ENCODE results near the gene FRMD4A.

FRMD4A gene

GRCh38 chr10:13644866-13645265, 685.9 kb downstream of the FRMD4A start:
- peaks cover 14% of the 10 kb centered on the region for H3K36me3 Mint-ChIP-seq (ENCODE audit: insufficient read depth)
- DNase-seq = no peak
- H3K27ac Mint-ChIP-seq = no peak overlapping the region
- H3K4me1 Mint-ChIP-seq (ENCODE audit: low read depth in 2 of 2) = peaks cover 0 to 8% of the 10 kb centered on the region in 2 donors
- H3K4me3 Mint-ChIP-seq = no peak overlapping the region
- no peak for ATAC-seq (replicated peaks)
- no peaks in the 10 kb centered on the region for H3K27me3 Mint-ChIP-seq
- H3K9me3 Mint-ChIP-seq = peaks cover 17 to 27% of the 10 kb centered on the region in 2 donors

DNA sequence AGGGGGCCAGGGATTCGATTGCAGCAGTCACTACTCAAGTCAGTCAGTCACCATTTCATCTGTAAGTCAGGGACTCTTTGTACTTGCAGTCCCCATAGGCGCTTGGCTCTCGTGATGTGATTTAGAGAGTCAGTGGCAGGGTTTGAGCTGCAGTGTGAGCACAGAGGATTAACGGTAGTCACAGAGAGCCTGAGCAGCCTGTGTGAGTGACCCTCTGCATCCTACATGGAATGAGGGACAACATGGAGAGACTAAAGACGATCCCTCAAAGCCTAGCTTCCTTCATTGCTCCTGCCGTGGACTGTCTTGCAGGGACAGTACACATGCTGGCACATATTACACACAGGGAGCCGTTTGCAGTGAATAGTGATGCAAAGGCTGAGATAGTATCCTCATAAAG, 687.7 kb downstream of the FRMD4A start:
- no peak overlapping the region for H3K4me3 Mint-ChIP-seq
- DNase-seq = no peak
- H3K9me3 Mint-ChIP-seq = peaks cover 17 to 27% of the 10 kb centered on the region in 2 donors
- H3K36me3 Mint-ChIP-seq (ENCODE audit: insufficient read depth) = peaks cover 18% of the 10 kb centered on the region
- peaks cover 0 to 3% of the 10 kb centered on the region in 2 donors for H3K4me1 Mint-ChIP-seq (ENCODE audit: low read depth in 2 of 2)
- no peak overlapping the region for H3K27ac Mint-ChIP-seq
- no peak for ATAC-seq (replicated peaks)
- H3K27me3 Mint-ChIP-seq = no peaks in the 10 kb centered on the region

GRCh38 chr10:13642293-13642692, 688.4 kb downstream of the FRMD4A start:
- no peak for DNase-seq
- Mint-ChIP-seq H3K27ac (no peak overlapping the region), H3K9me3 (peaks cover 17 to 27% of the 10 kb centered on the region in 2 donors), H3K4me3 (no peak overlapping the region), H3K27me3 (no peaks in the 10 kb centered on the region), H3K4me1 (ENCODE audit: low read depth in 2 of 2) (peaks cover 0 to 1% of the 10 kb centered on the region in 2 donors), H3K36me3 (ENCODE audit: insufficient read depth) (peaks cover 18% of the 10 kb centered on the region)
- no peak for ATAC-seq (replicated peaks)

- no peak overlapping the region for H3K27ac Mint-ChIP-seq
- ATAC-seq (replicated peaks) (no peak), DNase-seq (no peak)
- no peak overlapping the region for H3K4me3 Mint-ChIP-seq
- H3K27me3 Mint-ChIP-seq = no peaks in the 10 kb centered on the region
- peaks cover 17 to 27% of the 10 kb centered on the region in 2 donors for H3K9me3 Mint-ChIP-seq
- H3K4me1 Mint-ChIP-seq (ENCODE audit: low read depth in 2 of 2) = peaks cover 0 to 1% of the 10 kb centered on the region in 2 donors
- H3K36me3 Mint-ChIP-seq (ENCODE audit: insufficient read depth) = peaks cover 19% of the 10 kb centered on the region
Measured at GRCh38 chr10:13637894-13638293, 692.8 kb downstream of the FRMD4A start.

GRCh38 chr10:13637303-13637856, 693.3 kb downstream of the FRMD4A start:
- H3K4me1 Mint-ChIP-seq (ENCODE audit: low read depth in 2 of 2) = peaks cover 0 to under 1% of the 10 kb centered on the region in 2 donors
- H3K9me3 Mint-ChIP-seq = peaks cover 16 to 22% of the 10 kb centered on the region in 2 donors
- H3K27me3 Mint-ChIP-seq = no peaks in the 10 kb centered on the region
- DNase-seq (no peak), ATAC-seq (replicated peaks) (no peak)
- H3K36me3 Mint-ChIP-seq (ENCODE audit: insufficient read depth) = peaks cover 23% of the 10 kb centered on the region
- H3K27ac Mint-ChIP-seq = no peak overlapping the region
- no peak overlapping the region for H3K4me3 Mint-ChIP-seq

GRCh38 chr10:13636776-13637175, 693.9 kb downstream of the FRMD4A start:
- Mint-ChIP-seq H3K4me3 (no peak overlapping the region), H3K9me3 (peaks cover 11 to 16% of the 10 kb centered on the region in 2 donors), H3K27me3 (no peaks in the 10 kb centered on the region), H3K4me1 (ENCODE audit: low read depth in 2 of 2) (no peaks in the 10 kb centered on the region), H3K36me3 (ENCODE audit: insufficient read depth) (peaks cover 27% of the 10 kb centered on the region), H3K27ac (no peak overlapping the region)
- DNase-seq = no peak
- ATAC-seq (replicated peaks) = no peak

DNA sequence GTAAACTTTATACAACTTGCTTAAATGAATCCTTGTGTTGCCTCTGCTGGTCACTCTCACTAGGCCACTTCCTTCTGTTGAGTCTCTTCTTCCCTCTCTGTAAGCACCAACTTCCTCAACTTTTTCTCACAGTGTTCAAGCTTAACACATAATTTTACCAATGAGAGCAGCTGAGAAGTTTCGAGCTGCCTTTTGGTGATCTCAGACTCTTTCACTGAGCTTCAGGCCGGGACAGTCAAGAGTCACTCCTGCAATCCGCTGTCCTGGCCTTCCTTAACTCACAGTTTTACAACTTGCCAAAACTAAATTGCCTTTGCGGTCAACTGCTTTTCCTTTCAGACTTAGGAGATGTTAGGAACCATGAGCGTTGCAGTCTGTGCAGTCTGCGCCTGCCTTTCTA, 696.5 kb downstream of the FRMD4A start:
- Mint-ChIP-seq H3K36me3 (ENCODE audit: insufficient read depth) (peaks cover 29% of the 10 kb centered on the region), H3K4me1 (ENCODE audit: low read depth in 2 of 2) (peaks cover 0 to 3% of the 10 kb centered on the region in 2 donors), H3K4me3 (no peak overlapping the region), H3K27me3 (no peaks in the 10 kb centered on the region), H3K27ac (no peak overlapping the region), H3K9me3 (no peaks in the 10 kb centered on the region)
- DNase-seq (no peak), ATAC-seq (replicated peaks) (no peak)

- no peak for ATAC-seq (replicated peaks)
- Mint-ChIP-seq H3K27ac (no peak overlapping the region), H3K4me3 (no peak overlapping the region), H3K27me3 (no peaks in the 10 kb centered on the region), H3K4me1 (ENCODE audit: low read depth in 2 of 2) (peaks cover 0 to 3% of the 10 kb centered on the region in 2 donors), H3K36me3 (ENCODE audit: insufficient read depth) (peaks cover 29% of the 10 kb centered on the region), H3K9me3 (no peaks in the 10 kb centered on the region)
- DNase-seq = no peak
Measured at GRCh38 chr10:13633689-13634088, 697.0 kb downstream of the FRMD4A start.

DNA sequence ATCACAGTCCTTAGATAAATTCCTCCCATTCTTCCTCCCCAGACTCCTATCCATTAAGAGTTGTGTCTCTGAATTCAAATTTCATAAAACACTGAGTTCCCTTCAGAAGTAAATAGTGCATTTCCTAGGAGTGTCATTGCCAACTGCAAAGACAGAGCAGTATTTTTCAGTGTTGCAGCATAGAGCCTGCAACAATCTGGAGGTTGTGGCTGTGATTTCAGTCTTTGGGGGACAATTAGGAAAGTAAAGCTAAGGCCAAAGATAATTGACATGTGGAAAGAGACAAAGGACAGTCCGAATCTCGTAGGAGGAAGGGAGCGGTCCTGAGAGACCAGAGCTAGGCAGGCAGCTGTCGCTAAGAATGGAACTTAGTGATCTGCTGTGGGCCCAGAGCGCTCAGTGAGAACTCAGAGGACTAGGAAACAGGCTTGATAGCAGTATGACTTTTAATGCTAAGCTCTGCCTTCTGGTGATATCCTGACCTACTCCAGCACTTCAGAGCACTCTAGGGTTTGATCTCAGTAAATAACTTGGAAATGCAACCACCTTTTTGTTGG, 697.8 kb downstream of the FRMD4A start:
- DNase-seq (no peak), ATAC-seq (replicated peaks) (no peak)
- Mint-ChIP-seq H3K27me3 (no peaks in the 10 kb centered on the region), H3K4me3 (no peak overlapping the region), H3K27ac (no peak overlapping the region), H3K9me3 (no peaks in the 10 kb centered on the region), H3K4me1 (ENCODE audit: low read depth in 2 of 2) (peaks cover 0 to 3% of the 10 kb centered on the region in 2 donors), H3K36me3 (ENCODE audit: insufficient read depth) (peaks cover 24% of the 10 kb centered on the region)

GRCh38 chr10:13632440-13632839, 698.3 kb downstream of the FRMD4A start:
- ATAC-seq (replicated peaks) = no peak
- Mint-ChIP-seq H3K36me3 (ENCODE audit: insufficient read depth) (peaks cover 24% of the 10 kb centered on the region), H3K27ac (no peak overlapping the region), H3K4me3 (no peak overlapping the region), H3K27me3 (no peaks in the 10 kb centered on the region), H3K9me3 (no peaks in the 10 kb centered on the region), H3K4me1 (ENCODE audit: low read depth in 2 of 2) (peaks cover 0 to 3% of the 10 kb centered on the region in 2 donors)
- DNase-seq = no peak

DNA sequence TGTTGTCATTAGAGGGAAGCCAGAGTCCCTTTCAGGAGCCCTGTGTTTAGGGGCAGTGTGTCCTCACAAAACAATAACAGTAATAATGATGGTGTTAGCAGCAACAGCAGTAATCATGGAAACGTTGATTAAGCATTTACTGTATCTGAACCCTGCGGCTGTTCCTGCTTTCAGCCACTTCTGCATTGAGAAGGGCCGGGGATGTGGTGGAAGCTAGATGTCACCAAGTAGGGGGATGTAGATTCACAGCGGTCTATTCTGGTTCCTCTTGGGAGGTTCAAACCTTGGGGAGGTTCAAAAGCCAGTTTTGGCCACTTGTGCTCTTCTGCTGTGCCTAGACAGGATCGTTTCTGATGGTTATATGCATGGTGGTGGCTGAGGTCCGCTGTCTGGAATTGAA, 699.1 kb downstream of the FRMD4A start:
- H3K4me3 Mint-ChIP-seq = no peak overlapping the region
- H3K27ac Mint-ChIP-seq = no peak overlapping the region
- ATAC-seq (replicated peaks) = no peak
- no peaks in the 10 kb centered on the region for H3K27me3 Mint-ChIP-seq
- H3K9me3 Mint-ChIP-seq = no peaks in the 10 kb centered on the region
- H3K4me1 Mint-ChIP-seq (ENCODE audit: low read depth in 2 of 2) = peaks cover 0 to 3% of the 10 kb centered on the region in 2 donors
- H3K36me3 Mint-ChIP-seq (ENCODE audit: insufficient read depth) = peaks cover 24% of the 10 kb centered on the region
- no peak for DNase-seq

DNA sequence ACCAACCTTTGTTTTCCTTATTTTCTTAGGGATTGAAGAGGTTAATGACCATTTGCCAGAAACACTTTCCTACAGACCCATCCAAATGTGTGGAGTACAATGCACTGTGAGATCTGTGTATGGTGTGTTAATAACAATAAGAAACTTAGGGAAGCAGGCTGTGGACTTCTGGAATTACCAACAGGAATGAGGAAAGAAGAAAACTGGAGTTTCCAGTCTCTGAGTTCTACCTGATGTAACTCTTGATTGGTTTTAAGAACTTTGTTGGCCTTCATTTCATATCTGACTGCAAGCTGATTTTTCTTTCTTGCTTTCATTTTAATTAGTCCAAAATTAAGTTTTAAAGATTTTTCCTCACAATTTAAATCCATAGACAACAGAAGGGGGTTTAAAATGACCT, 700.5 kb downstream of the FRMD4A start:
- H3K36me3 Mint-ChIP-seq (ENCODE audit: insufficient read depth) = peaks cover 24% of the 10 kb centered on the region
- no peak for DNase-seq
- peaks cover 0 to 3% of the 10 kb centered on the region in 2 donors for H3K4me1 Mint-ChIP-seq (ENCODE audit: low read depth in 2 of 2)

GRCh38 chr10:13629116-13629515, 701.6 kb downstream of the FRMD4A start:
- ATAC-seq (replicated peaks) = no peak
- peaks cover 32% of the 10 kb centered on the region for H3K36me3 Mint-ChIP-seq (ENCODE audit: insufficient read depth)
- no peak overlapping the region for H3K27ac Mint-ChIP-seq
- no peaks in the 10 kb centered on the region for H3K27me3 Mint-ChIP-seq
- DNase-seq = no peak
- H3K9me3 Mint-ChIP-seq = no peaks in the 10 kb centered on the region
- no peak overlapping the region for H3K4me3 Mint-ChIP-seq
- peaks cover 0 to 3% of the 10 kb centered on the region in 2 donors for H3K4me1 Mint-ChIP-seq (ENCODE audit: low read depth in 2 of 2)

More for the DNA sequence above, 700.5 kb downstream of the FRMD4A start:
- H3K27ac Mint-ChIP-seq = no peak overlapping the region
- H3K4me3 Mint-ChIP-seq = no peak overlapping the region
- H3K27me3 Mint-ChIP-seq = no peaks in the 10 kb centered on the region
- no peaks in the 10 kb centered on the region for H3K9me3 Mint-ChIP-seq
- no peak for ATAC-seq (replicated peaks)

DNA sequence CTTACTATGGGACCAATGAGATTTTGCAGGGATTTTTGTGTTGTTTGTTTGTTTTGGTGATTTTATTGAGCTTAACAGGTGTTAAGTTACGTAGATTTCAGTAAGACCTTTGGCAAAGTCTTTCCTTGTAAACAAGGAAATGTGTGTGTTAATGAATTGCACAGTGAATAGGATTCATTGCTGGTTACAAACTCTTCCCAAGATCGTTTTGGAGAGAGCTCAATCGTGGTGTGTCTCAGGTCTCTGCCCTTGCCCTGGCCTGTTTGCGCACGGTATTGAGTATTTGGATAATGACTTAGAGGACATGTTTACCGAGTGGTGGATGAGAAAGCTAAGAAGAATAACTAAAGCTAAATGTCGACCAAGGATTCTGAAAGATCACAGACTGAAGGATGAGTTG, 702.1 kb downstream of the FRMD4A start:
- ATAC-seq (replicated peaks) (no peak), DNase-seq (no peak)
- H3K27ac Mint-ChIP-seq = no peak overlapping the region
- peaks cover 0 to 3% of the 10 kb centered on the region in 2 donors for H3K4me1 Mint-ChIP-seq (ENCODE audit: low read depth in 2 of 2)
- H3K27me3 Mint-ChIP-seq = no peaks in the 10 kb centered on the region
- H3K36me3 Mint-ChIP-seq (ENCODE audit: insufficient read depth) = peaks cover 34% of the 10 kb centered on the region
- H3K4me3 Mint-ChIP-seq = no peak overlapping the region
- no peaks in the 10 kb centered on the region for H3K9me3 Mint-ChIP-seq
